ENCODE data around the gene UBTF.

Gene UBTF

GRCh38 chr17:44220213-44221083 is 973 bp upstream of the UBTF start:
- Histone ChIP-seq H3K9ac (peak overlapping the region; percentile 88), H3K27ac (peak overlapping the region; percentile 94), H3K79me2 (peaks cover 24% of the 10 kb centered on the region), H3K4me1 (peaks cover 25% of the 10 kb centered on the region), H2AFZ (peak overlapping the region; percentile 82), H3K36me3 (ENCODE audit: control insufficient read depth, insufficient read depth, low read length) (no peaks in the 10 kb centered on the region), H3K4me2 (ENCODE audit: low read length) (peak overlapping the region; percentile 100), H3K4me3 (ENCODE audit: low read depth, low read length) (peak overlapping the region; percentile 96), H3K27me3 (ENCODE audit: control insufficient read depth, insufficient read depth, low read length) (no peaks in the 10 kb centered on the region), H3K9me3 (ENCODE audit: control insufficient read depth, low read length) (no peaks in the 10 kb centered on the region)
- TF ChIP-seq CTCF (IDR thresholded peaks at IDR 0.05), result no peak

- Histone ChIP-seq H3K4me3 (ENCODE audit: low read depth, low read length) (peak overlapping the region; percentile 73), H3K4me2 (ENCODE audit: low read length) (peak overlapping the region; percentile 57), H3K36me3 (ENCODE audit: control insufficient read depth, insufficient read depth, low read length) (no peaks in the 10 kb centered on the region), H2AFZ (peak overlapping the region; percentile 64), H3K27ac (peak overlapping the region; percentile 94), H3K4me1 (peaks cover 25% of the 10 kb centered on the region), H3K9me3 (ENCODE audit: control insufficient read depth, low read length) (no peaks in the 10 kb centered on the region), H3K27me3 (ENCODE audit: control insufficient read depth, insufficient read depth, low read length) (no peaks in the 10 kb centered on the region), H3K9ac (no peak overlapping the region), H3K79me2 (peaks cover 26% of the 10 kb centered on the region)
- TF ChIP-seq CTCF (IDR thresholded peaks at IDR 0.05), result peak; percentile 47
Observed at GRCh38 chr17:44219108-44219615, 313 bp downstream of the UBTF start.

- Histone ChIP-seq H3K9me3 (ENCODE audit: control insufficient read depth, low read length) (no peaks in the 10 kb centered on the region), H3K79me2 (peaks cover 26% of the 10 kb centered on the region), H3K4me2 (ENCODE audit: low read length) (peak overlapping the region; percentile 85), H3K27me3 (ENCODE audit: control insufficient read depth, insufficient read depth, low read length) (no peaks in the 10 kb centered on the region), H3K9ac (no peak overlapping the region), H3K27ac (peak overlapping the region; percentile 58), H2AFZ (no peak overlapping the region), H3K36me3 (ENCODE audit: control insufficient read depth, insufficient read depth, low read length) (no peaks in the 10 kb centered on the region), H3K4me3 (ENCODE audit: low read depth, low read length) (peak overlapping the region; percentile 65), H3K4me1 (peaks cover 21% of the 10 kb centered on the region)
- peak; percentile 67 for TF ChIP-seq CTCF (IDR thresholded peaks at IDR 0.05)
Observed at GRCh38 chr17:44218344-44219107, 949 bp downstream of the UBTF start.

- peak overlapping the region; percentile 85 for H3K4me2 ChIP-seq (ENCODE audit: low read length)
- no peaks in the 10 kb centered on the region for H3K36me3 ChIP-seq (ENCODE audit: control insufficient read depth, insufficient read depth, low read length)
- H3K4me3 ChIP-seq (ENCODE audit: low read depth, low read length), result peak overlapping the region; percentile 65
- peak overlapping the region; percentile 58 for H3K27ac ChIP-seq
- H3K9me3 ChIP-seq (ENCODE audit: control insufficient read depth, low read length), result no peaks in the 10 kb centered on the region
- no peak for TF ChIP-seq CTCF (IDR thresholded peaks at IDR 0.05)
- no peak overlapping the region for H3K9ac ChIP-seq
- H3K79me2 ChIP-seq, result peaks cover 26% of the 10 kb centered on the region
- H3K27me3 ChIP-seq (ENCODE audit: control insufficient read depth, insufficient read depth, low read length), result no peaks in the 10 kb centered on the region
- no peak overlapping the region for H2AFZ ChIP-seq
- peaks cover 15% of the 10 kb centered on the region for H3K4me1 ChIP-seq
Observed at GRCh38 chr17:44217738-44218343, 1.6 kb downstream of the UBTF start.

Measured in parathyroid adenoma (tissue), 2 donors.